Activated T-cell treated with anti-CD3 and anti-CD28 coated beads, Interleukin-2, amount 50 U/mL, for 1 hour (primary cell): Measurements from ENCODE around the gene BMX.

Source experiments
- DNase-seq: peaks from one replicate; pipeline ENCODE4 v3.0.0-alpha.2; 2020

Gene BMX

DNA sequence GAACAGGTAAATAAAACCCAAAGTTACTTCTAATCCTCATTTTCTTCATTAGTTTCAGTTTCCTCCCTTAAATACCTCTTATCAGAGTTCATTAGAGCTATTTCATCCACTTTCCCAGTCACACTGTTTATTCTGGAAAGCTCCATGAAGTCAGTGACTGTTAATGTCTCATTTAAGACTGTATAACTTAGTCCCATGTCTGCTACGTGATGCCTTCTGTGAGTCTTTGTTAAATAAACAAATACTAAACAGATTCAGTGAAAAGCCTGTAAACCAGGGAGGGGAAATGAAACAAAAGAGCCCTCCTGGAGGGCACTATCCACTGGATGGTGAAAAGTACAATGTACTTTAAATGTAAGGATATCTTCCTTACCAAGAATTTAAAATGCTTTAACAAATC, 75.4 kb downstream of the BMX start:
- DNase-seq, result no peak

- no peak for DNase-seq
Measured at GRCh38 chrX:15579778-15580747, 79.5 kb downstream of the BMX start.

DNA sequence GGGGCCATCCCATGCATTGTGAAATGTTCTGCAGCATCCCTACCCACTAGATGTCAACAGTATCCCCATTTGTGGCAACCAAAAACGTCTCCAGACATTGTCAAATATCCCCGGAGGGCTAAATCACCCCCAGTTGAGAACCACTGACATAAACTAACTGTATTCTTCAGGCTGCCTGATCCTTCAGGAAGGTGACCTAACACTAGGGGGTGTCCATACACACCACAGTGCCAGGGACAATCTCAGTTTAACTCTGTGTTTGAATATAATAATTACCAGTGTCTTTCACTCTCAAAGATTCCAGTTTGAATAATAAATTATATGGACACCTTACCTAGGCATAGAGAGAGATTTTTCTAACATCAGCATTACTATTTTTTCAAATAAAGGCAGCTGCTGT, 93.8 kb downstream of the BMX start:
- no peak for DNase-seq

DNA sequence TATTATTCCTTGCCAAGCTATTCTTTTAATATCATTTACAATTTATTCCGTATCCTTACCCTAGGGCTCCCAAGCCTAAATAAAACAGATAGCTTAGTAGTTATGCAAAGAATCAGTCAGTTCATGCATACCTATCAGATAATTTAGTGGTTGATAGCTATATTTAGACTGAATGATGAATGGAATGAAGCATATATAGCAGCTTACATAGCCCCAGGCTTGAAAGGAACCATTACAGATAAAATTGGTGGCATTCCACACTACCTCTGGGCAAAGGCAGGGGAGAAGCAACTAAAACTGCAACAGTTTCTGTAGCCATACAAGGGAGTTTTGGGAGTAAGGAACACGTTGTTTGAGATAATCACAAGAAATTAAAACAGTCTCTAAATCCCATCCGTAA, 97.4 kb downstream of the BMX start:
- no peak for DNase-seq

- DNase-seq, result no peak
Measured at GRCh38 chrX:15599461-15599860, 98.9 kb downstream of the BMX start.

DNA sequence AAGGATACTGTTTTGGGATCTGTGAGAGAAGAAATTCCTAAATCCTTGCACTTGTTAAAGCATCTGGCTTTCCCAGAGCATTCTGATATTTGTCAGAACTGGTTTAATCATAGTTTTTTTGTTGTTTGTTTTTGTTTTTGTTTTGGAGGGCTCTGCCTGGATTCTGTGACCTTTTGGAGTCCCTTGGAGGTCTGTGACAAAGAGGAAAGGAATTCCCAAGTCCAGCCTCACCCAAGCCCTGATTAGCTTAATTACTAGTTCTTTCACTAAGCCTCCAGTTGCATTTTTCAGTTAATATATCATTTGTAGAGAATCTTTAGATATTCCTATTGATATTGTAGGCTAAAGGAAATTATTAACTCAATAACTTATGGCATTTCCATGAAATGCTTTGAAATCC, 99.4 kb downstream of the BMX start:
- no peak for DNase-seq

DNA sequence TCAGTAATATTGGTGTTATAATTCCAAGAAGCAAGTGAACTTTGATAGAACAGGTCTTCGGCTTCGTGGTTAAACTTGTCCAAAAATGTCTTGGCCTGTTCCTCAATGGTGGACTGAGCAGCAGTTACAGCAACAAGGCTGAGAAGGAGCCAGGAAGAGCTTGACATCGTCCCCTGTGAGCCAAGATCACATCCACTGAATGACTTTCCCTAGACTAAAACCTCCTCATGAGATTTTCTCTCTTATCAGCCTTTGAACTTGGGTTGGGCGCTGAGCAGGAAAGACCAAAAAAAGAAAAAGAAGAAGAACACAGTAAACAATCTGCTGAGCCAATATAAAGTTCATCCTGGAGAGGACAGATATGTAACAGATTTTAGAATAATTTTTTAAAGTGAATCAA, 100.1 kb downstream of the BMX start, which contains the start of gene ACE2:
TSS of gene ACE2 (minus strand) at position 216 of the 400 bp plus-strand sequence. CDS start at position 167, 49 bp downstream.
- no peak for DNase-seq

DNA sequence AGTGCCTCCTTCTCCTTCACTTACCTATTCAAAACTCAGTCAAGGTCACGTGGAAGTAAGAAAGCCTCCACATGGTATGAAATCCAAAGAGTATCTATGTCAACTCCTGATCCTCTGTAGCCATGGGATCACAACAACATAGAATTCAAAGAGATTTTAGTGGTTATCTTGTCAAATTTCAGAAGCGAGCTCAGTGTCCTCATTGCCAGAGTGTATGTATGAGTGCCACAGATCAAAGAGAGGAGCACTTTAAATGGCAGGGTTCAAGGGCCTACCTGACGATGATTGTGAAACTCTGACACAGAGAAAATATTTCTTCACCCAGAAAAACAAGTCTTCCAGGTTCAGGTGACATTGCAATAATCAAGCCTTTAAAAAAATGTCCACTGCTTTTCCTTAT, 101.3 kb downstream of the BMX start:
- no peak for DNase-seq

DNA sequence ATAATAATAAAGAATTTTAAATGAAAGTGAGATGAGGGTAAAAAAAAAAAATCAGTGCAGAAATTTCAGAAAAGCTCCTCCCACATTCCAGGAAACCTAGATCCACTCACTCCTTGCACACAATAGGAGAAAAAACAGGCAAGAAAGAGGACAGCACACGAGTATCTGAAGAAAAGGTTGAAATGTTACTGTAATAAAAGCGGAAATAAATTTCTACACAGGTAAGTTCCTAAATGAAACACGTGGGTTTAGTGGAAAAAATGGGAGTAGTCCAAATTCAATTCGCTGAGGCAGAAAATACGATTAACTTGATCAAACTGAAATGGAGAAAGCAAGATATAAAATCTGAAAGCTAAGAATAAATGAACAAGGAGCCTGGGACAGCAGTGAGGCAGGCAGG, 102.2 kb downstream of the BMX start:
- no peak for DNase-seq

DNA sequence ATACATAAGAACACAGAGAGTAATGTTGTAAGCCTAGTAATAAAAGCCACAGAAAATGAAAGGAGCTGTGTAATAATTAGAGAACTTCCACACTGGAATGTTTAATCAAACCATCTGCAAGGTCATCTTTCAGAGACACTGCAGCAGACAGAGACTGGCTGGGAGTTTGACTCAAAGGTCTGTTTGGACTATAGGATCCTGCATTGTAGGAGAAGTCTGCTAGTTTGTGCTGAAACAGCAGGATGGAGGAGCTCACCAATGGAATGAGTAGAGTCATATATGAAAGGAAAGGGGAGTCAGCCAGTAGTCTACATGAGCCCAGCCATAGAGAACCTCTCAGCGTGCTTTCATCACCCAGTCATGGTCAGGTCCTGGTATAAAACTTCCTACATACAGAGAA, 104.6 kb downstream of the BMX start:
- DNase-seq, result no peak
